ENCODE results near the gene THAP3.

The THAP3 gene, protein sequence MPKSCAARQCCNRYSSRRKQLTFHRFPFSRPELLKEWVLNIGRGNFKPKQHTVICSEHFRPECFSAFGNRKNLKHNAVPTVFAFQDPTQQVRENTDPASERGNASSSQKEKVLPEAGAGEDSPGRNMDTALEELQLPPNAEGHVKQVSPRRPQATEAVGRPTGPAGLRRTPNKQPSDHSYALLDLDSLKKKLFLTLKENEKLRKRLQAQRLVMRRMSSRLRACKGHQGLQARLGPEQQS

DNA sequence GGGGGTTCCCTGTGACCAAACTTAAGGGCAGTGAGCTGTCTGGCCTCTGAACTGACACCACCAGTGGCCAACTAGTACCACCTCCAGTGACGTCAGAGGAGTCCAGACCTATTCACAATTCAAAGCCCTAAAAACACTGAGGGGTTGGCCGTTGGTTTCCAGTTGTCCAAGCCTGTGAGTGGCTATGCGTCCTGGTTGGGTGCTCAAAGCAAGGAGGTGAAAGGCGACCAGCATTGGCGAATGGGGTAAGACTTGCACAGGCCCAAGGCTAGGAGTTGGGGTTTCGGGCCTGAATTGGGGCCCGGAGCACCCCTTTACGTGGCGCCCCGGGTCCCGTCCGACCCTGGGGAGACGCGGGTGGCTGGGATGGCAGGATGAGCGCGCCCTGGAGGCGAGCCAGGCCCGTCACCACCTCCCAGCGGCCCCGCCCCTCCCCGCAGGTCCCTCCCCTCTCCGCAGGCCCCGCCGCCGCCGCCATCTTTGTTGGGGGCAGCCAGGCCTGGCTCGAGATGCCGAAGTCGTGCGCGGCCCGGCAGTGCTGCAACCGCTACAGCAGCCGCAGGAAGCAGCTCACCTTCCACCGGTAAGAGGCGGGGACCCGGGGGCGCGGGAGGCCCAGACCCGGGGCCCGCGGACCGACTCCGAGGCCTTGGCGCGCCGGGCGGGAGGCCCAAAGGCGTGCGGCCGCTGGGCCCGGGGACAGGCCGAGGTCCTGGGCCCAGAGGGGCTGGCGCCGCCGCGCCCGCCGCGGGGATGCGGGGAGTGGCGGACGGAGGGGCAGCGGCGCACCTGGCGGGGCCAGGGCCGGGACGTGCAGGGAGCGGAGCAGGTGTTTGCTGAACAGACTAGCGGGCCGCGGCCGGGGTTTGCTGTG lies at the start of gene THAP3:
Gene THAP3, plus strand, starts transcription at position 159 of the 874 bp plus-strand sequence. Its CDS starts 351 bp downstream, at position 510.
- peak within 1 kb of the TSS; percentile 79 for H3K4me3 ChIP-seq (ENCODE audit: low read depth, low read length)
- TF ChIP-seq, protein P1, sequence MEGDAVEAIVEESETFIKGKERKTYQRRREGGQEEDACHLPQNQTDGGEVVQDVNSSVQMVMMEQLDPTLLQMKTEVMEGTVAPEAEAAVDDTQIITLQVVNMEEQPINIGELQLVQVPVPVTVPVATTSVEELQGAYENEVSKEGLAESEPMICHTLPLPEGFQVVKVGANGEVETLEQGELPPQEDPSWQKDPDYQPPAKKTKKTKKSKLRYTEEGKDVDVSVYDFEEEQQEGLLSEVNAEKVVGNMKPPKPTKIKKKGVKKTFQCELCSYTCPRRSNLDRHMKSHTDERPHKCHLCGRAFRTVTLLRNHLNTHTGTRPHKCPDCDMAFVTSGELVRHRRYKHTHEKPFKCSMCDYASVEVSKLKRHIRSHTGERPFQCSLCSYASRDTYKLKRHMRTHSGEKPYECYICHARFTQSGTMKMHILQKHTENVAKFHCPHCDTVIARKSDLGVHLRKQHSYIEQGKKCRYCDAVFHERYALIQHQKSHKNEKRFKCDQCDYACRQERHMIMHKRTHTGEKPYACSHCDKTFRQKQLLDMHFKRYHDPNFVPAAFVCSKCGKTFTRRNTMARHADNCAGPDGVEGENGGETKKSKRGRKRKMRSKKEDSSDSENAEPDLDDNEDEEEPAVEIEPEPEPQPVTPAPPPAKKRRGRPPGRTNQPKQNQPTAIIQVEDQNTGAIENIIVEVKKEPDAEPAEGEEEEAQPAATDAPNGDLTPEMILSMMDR (IDR thresholded peaks at IDR 0.05; ENCODE audit: low read depth, low read length), result no peak

DNA sequence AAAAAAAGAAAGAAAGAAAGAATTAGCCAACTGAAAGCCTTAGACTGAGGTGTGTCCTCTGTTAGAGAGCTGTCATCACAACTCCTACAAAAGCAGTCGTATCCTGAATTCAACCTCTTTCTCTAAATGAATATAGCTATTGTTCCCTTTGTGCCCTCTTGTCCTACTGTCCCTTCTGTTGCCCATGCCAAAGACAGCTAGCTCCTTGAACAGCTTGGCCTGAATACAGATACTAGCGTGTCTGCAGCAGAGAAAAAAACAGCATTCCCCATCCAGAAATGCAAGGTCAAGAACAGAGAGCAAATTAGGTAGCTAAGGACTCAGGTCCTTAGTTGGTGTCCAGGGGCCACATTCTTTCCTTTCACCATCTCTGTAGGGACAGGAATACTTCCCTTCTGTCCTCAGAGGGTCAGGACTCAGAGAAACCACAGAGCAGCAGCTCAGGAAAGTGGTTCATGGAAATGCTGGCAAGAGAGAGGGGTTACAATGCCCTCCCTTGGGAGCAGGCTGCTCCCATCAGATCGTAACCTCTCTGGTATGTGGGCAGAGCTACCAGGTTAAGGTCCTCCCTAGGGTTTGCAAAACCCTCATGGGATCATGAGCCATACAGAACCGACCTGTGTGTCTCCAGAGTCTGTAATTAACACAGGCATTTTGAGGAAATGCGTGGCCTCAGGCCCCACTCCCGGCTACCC lies 46.7 kb upstream of the THAP3 start:
- TF ChIP-seq, protein P1 (IDR thresholded peaks at IDR 0.05; ENCODE audit: low read depth, low read length), result no peak
- H3K4me3 ChIP-seq (ENCODE audit: low read depth, low read length), result no peak overlapping the region

DNA sequence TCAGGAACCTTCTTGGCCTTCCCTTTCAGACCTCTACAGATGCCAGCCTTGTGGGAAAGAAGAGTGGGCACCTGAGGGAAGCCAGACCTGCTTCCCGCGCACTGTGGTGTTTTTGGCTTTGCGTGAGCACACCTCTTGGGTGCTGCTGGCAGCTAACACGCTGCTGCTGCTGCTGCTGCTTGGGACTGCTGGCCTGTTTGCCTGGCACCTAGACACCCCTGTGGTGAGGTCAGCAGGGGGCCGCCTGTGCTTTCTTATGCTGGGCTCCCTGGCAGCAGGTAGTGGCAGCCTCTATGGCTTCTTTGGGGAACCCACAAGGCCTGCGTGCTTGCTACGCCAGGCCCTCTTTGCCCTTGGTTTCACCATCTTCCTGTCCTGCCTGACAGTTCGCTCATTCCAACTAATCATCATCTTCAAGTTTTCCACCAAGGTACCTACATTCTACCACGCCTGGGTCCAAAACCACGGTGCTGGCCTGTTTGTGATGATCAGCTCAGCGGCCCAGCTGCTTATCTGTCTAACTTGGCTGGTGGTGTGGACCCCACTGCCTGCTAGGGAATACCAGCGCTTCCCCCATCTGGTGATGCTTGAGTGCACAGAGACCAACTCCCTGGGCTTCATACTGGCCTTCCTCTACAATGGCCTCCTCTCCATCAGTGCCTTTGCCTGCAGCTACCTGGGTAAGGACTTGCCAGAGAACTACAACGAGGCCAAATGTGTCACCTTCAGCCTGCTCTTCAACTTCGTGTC lies 45.9 kb upstream of the THAP3 start:
- H3K4me3 ChIP-seq (ENCODE audit: low read depth, low read length), result no peak overlapping the region
- TF ChIP-seq, protein P1 (IDR thresholded peaks at IDR 0.05; ENCODE audit: low read depth, low read length), result no peak

DNA sequence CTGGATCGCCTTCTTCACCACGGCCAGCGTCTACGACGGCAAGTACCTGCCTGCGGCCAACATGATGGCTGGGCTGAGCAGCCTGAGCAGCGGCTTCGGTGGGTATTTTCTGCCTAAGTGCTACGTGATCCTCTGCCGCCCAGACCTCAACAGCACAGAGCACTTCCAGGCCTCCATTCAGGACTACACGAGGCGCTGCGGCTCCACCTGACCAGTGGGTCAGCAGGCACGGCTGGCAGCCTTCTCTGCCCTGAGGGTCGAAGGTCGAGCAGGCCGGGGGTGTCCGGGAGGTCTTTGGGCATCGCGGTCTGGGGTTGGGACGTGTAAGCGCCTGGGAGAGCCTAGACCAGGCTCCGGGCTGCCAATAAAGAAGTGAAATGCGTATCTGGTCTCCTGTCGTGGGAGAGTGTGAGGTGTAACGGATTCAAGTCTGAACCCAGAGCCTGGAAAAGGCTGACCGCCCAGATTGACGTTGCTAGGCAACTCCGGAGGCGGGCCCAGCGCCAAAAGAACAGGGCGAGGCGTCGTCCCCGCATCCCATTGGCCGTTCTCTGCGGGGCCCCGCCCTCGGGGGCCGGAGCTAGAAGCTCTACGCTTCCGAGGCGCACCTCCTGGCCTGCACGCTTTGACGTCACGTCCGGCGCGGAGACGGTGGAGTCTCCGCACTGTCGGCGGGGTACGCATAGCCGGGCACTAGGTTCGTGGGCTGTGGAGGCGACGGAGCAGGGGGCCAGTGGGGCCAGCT lies 45.1 kb upstream of the THAP3 start, which contains the start of gene ZBTB48:
Gene ZBTB48, plus strand, starts transcription at position 621 of the 745 bp plus-strand sequence. CDS start 616 bp downstream, outside the sequence.
- H3K4me3 ChIP-seq (ENCODE audit: low read depth, low read length), result peak within 1 kb of the TSS; percentile 82
- TF ChIP-seq, protein P1 (IDR thresholded peaks at IDR 0.05; ENCODE audit: low read depth, low read length), result no peak

DNA sequence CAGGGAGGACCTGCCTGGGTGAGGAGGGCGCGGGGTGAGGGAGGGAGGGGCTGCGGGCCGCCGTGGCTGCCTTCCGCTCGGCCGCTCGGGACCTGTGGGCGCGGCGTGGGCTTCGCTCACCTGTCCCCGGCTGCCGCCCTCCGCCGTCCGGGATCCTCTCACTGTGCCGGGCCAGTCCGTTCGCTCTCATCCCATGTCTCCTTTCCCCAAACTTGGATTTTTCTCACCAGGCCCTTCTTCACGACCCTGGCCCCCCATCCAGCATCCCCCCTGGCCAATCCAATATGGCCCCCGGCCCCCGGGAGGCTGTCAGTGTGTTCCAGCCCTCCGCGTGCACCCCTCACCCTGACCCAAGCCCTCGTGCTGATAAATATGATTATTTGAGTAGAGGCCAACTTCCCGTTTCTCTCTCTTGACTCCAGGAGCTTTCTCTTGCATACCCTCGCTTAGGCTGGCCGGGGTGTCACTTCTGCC lies 44.5 kb upstream of the THAP3 start:
- peak overlapping the region; percentile 82 for H3K4me3 ChIP-seq (ENCODE audit: low read depth, low read length)
- TF ChIP-seq, protein P1 (IDR thresholded peaks at IDR 0.05; ENCODE audit: low read depth, low read length), result no peak

Data from WI38 (cell line).